Esophagus muscularis mucosa (tissue), 4 donors: Measurements from ENCODE around the gene MDC1. TPM values are rescaled to one million over a fixed set of nuclear protein-coding genes. Genes with fewer than 3 reads are reported as not detected.
A peak's percentile ranks its signal among the peaks of the same experiment; 100 is the strongest.
"Not testable (repeated sequence)": the region's sequence is repeated elsewhere in the genome, so short reads cannot be mapped to it uniquely, and the experiment has no call there.

Source experiments
- DNase-seq: peaks from one replicate; pipeline ENCODE4 v3.0.0-alpha.2; 2017; ENCODE audit errors: extremely low spot score
- H3K27ac ChIP-seq, 4 donors: fragments of 200-600 bp; sonication (generic); replicated peaks in 1 of 4; 1 replicate in 3 of 4; 2 replicates in 1 of 4; pipeline ENCODE4 v1.5.1; 2016 to 2019; ENCODE audit warnings: mild to moderate bottlenecking in 1 of 4
- H3K27me3 ChIP-seq, 4 donors: fragments of 200-600 bp; sonication (generic); one replicate each; pipeline versions ENCODE4 v1.5.1 to v1.6.0; 2016 to 2019
- H3K36me3 ChIP-seq, 4 donors: fragments of 200-600 bp; sonication (generic); one replicate each; pipeline ENCODE4 v1.5.1; 2016 to 2019
- H3K4me1 ChIP-seq, 4 donors: fragments of 200-600 bp; sonication (generic); one replicate each; pipeline ENCODE4 v1.5.1; 2016 to 2019
- H3K4me3 ChIP-seq, 4 donors: fragments of 200-600 bp; sonication (generic); 1 replicate in 2 of 4; 2 replicates in 2 of 4; pipeline ENCODE4 v1.5.1; 2016 to 2019; ENCODE audit warnings: mild to moderate bottlenecking in 4 of 4, moderate library complexity in 1 of 4
- H3K9me3 ChIP-seq, 4 donors: fragments of 200-600 bp; sonication (generic); 1 replicate in 3 of 4; 2 replicates in 1 of 4; pipeline ENCODE4 v1.5.1; 2016 to 2019
- EP300 ChIP-seq: sonication (generic); formaldehyde crosslinking; IDR thresholded peaks from one replicate; pipeline ENCODE4 v1.6.1; 2017; ENCODE audit warnings: antibody characterized with exemption
- POLR2A ChIP-seq: fragments of 450-650 bp; IDR thresholded peaks from one replicate; pipeline ENCODE4 v1.6.1; 2017; ENCODE audit warnings: antibody characterized with exemption, moderate library complexity, mild to moderate bottlenecking, low read depth
- POLR2AphosphoS5 ChIP-seq, 2 donors: sonication (generic); formaldehyde crosslinking; IDR thresholded peaks; one replicate each; pipeline ENCODE4 v1.6.1; 2017; ENCODE audit warnings: antibody characterized with exemption in 2 of 2
- WGBS: methylation state at CpG from one replicate; pipeline ENCODE4 v1.1.5; 2018; 5-methylcytosine and 5-hydroxymethylcytosine counted together
- intact Hi-C: fragments of 100-400 bp; cut with DNase I; formaldehyde crosslinking; loops from one replicate; pipeline ENCODE4 v1.15.1; 2023
- total RNA-seq, 4 donors: library from RNA; depleted of rRNA; stranded (reverse); fragments of >200 nt; gene quantifications; one replicate each; pipeline versions ENCODE4 v1.1.0 to v1.2.1, GENCODE V29; 2016
- TF ChIP-seq, protein P1 (sequence below), 3 experiments: fragments of 200-600 bp in 2 of 3; fragments of 450-650 bp in 1 of 3; sonication (generic) in 2 of 3; IDR thresholded peaks; one replicate each; pipeline ENCODE4 v1.5.1; 2017 to 2019; ENCODE audit warnings: antibody characterized with exemption in 3 of 3, mild to moderate bottlenecking in 2 of 3, moderate library complexity in 1 of 3

Gene MDC1
- total RNA-seq, 4 donors from 2014 or later: 10.8 to 20.3 (median 13.1) TPM

DNA sequence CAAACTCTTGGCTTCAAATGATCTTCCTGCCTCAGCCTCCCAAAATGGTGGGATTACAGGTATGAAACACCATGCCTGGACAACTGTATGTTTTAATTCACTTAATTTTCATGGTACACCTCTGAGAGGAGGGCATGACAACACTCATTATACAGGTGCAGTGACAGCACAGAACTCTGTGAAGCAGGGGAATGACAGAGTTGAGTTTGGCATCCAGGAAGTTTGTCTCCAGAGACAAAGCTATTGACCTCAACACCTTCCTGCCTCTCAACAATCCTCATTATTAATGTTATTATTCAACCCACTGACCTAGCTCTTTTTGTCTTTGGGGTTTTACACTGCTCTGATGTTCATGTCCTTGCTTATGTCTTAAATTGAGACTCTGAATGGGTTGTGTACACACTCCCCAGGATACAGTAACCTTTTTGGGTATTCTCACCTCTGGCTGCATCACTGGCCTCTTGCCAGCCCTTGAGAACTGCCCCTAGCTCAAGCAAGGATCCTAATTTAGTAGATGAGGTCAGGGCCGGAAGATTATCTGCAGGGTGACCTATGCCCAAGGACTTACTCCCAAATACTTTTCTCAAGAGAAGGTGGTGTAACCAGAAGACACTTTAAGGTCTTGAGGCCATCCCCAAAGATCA, 40.3 kb upstream of the MDC1 start:
- DNase-seq: no peak
- H3K36me3 ChIP-seq: no peaks in the 10 kb centered on the region
- intact Hi-C loops: no loop called here
- H3K9me3 ChIP-seq: no peaks in the 10 kb centered on the region
- peaks cover 24 to 59% (median 27%) of the 10 kb centered on the region in 4 donors for H3K4me1 ChIP-seq
- no peak overlapping the region for H3K4me3 ChIP-seq
- no peaks in the 10 kb centered on the region for H3K27me3 ChIP-seq
- no peak overlapping the region for H3K27ac ChIP-seq
- TF ChIP-seq, protein P1, sequence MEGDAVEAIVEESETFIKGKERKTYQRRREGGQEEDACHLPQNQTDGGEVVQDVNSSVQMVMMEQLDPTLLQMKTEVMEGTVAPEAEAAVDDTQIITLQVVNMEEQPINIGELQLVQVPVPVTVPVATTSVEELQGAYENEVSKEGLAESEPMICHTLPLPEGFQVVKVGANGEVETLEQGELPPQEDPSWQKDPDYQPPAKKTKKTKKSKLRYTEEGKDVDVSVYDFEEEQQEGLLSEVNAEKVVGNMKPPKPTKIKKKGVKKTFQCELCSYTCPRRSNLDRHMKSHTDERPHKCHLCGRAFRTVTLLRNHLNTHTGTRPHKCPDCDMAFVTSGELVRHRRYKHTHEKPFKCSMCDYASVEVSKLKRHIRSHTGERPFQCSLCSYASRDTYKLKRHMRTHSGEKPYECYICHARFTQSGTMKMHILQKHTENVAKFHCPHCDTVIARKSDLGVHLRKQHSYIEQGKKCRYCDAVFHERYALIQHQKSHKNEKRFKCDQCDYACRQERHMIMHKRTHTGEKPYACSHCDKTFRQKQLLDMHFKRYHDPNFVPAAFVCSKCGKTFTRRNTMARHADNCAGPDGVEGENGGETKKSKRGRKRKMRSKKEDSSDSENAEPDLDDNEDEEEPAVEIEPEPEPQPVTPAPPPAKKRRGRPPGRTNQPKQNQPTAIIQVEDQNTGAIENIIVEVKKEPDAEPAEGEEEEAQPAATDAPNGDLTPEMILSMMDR (IDR thresholded peaks at IDR 0.05): no peak
- TF ChIP-seq POLR2AphosphoS5 (IDR thresholded peaks at IDR 0.05) (no peak), EP300 (no peak), POLR2A (no peak)
- WGBS: 92% methylated on average over 1 of the region's 1 CpG

DNA sequence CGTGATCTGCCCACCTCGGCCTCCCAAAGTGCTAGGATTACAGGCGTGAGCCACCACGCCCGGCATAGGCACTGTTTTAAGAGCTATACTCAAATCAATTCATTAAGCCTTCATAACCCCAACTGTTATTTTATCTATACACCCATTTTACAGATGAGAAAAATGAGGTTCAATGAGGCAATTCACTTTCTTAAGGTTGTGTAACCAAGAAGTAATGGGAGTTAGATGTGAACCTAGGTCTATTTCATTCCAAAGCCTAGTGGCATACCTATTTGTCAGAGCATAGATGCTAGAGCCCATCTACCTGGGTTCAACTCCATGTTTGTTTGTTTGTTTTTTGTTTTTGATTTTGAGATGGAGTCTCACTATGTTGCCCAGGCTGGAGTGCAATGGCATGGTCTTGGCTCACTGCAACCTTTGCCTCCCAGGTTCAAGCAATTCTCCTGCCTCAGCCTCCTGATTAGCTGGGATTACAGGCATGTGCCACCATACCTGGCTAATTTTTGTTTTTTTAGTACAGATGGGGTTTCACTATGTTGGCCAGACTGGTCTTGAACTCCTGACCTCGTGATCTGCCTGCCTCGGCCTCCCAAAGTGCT, 39.4 kb upstream of the MDC1 start:
- H3K36me3 ChIP-seq, H3K27me3 ChIP-seq, H3K27ac ChIP-seq, H3K9me3 ChIP-seq, H3K4me3 ChIP-seq, intact Hi-C loops, DNase-seq: not testable (repeated sequence)
- peaks cover 31 to 67% (median 35%) of the 10 kb centered on the region in 4 donors for H3K4me1 ChIP-seq
- 96% methylated on average over 5 of the region's 7 CpGs for WGBS

DNA sequence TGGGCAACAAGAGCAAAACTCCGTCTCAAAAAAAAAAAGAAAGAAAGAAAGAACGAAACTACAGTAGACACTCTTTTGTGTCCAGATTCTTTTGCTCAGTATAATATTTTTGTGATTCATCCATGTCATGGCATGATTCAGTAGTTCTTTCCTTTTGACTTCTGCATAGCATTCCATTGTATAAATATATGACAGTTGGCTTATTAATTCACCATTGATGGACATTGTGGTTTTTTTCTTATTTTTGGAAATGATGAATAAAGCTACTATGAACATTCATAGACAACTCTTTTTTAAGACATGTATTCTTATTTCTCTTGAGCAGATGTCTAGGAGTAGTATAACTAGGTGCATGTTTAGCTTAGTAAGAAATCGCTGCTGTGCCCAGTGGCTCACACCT, 37.5 kb upstream of the MDC1 start:
- H3K9me3 ChIP-seq: no peaks in the 10 kb centered on the region
- peaks cover 31 to 64% (median 35%) of the 10 kb centered on the region in 4 donors for H3K4me1 ChIP-seq
- H3K36me3 ChIP-seq: no peaks in the 10 kb centered on the region
- WGBS: 74% methylated on average over 3 of the region's 3 CpGs
- no peak for DNase-seq
- TF ChIP-seq POLR2A (no peak), EP300 (no peak), POLR2AphosphoS5 (IDR thresholded peaks at IDR 0.05) (no peak)
- TF ChIP-seq, protein P1 (IDR thresholded peaks at IDR 0.05): no peak
- intact Hi-C loops: no loop called here
- peak overlapping the region in 2 of 4 donors; percentile 85 to 91 for H3K27ac ChIP-seq
- H3K4me3 ChIP-seq: no peak overlapping the region
- H3K27me3 ChIP-seq: no peaks in the 10 kb centered on the region

DNA sequence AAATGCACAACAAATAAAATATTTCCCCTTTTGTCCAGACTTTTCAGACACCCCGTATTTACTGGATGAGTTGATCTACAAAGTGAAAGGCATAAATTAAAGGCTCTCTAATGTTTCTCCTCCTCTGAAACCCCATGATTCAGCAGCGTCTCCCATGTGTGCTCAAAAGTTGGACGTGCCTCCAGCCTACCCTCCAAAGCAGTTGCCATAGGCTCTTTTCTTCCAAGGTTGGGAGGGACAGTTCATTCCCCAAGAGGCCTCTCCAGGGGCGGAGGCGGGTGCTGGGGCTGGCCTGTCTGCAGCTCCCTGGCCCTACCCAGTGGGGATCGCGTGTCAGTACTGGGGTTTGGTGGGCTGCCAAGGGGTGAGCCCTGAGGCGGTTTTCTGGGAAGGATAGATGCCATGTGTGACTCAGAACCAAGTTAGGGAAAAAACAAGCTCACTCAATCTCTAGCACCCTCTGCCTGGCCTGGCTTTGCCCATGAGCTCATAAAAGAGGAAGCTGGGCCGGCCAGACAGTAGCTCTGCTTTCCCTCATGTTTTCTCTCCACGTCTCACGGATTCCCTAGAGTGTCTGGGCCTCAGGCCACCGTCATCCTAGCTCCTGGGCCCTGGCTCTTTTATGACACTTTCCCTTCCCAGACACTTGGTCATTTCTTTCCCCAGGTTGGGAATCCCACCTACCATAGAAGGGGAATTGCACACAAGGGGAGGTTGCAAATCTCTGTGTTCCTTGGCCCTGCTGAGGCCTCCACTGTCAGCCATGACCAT, 35.3 kb upstream of the MDC1 start:
- DNase-seq: peak; percentile 98
- intact Hi-C loops: no loop called here
- peak overlapping the region in 1 of 4 donors; percentile 3 for H3K4me3 ChIP-seq

DNA sequence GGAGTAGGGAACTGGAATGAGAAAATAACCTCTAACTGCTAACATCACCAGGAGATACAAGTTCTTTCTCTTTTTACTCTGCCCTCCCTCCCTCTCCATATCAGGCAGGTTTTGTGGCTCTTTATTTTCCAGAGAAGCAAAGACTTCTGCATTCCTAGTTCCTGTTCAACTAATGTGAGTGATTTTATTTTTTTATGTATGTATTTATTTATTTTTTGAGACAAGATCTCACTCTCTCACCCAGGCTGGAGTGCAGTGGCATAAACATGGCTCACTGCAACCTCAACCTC, 33.2 kb upstream of the MDC1 start:
- peaks cover 25 to 57% (median 34%) of the 10 kb centered on the region in 4 donors for H3K4me1 ChIP-seq
- H3K9me3 ChIP-seq: no peaks in the 10 kb centered on the region
- H3K4me3 ChIP-seq: no peak overlapping the region
- H3K27me3 ChIP-seq: no peaks in the 10 kb centered on the region
- DNase-seq: no peak
- peak overlapping the region in 1 of 4 donors; percentile 85 for H3K27ac ChIP-seq
- TF ChIP-seq POLR2A (no peak), EP300 (no peak), POLR2AphosphoS5 (IDR thresholded peaks at IDR 0.05) (no peak)
- TF ChIP-seq, protein P1 (IDR thresholded peaks at IDR 0.05): no peak
- intact Hi-C loops: no loop called here
- no peaks in the 10 kb centered on the region for H3K36me3 ChIP-seq

More for the DNA sequence above, 35.3 kb upstream of the MDC1 start:
- WGBS: 18% methylated on average over 9 of the region's 12 CpGs
- Histone ChIP-seq H3K27ac (peak overlapping the region; percentile 82 to 91 (median 86)), H3K4me1 (peaks cover 25 to 57% (median 34%) of the 10 kb centered on the region in 4 donors), H3K9me3 (no peaks in the 10 kb centered on the region), H3K27me3 (no peaks in the 10 kb centered on the region), H3K36me3 (no peaks in the 10 kb centered on the region)
- TF ChIP-seq POLR2AphosphoS5 (IDR thresholded peaks at IDR 0.05): peak; percentile 75 to 79
- TF ChIP-seq, protein P1 (IDR thresholded peaks at IDR 0.05): no peak
- TF ChIP-seq EP300: peak; percentile 65
